IPS DF 4.7 (cell line): ENCODE data around the gene TIGD1.

Source experiments
- DNase-seq: peaks from one replicate; pipeline ENCODE4 v3.0.0-alpha.2; 2013; ENCODE audit warnings: low spot score; ENCODE audit errors: extremely low read depth

Gene TIGD1

DNA sequence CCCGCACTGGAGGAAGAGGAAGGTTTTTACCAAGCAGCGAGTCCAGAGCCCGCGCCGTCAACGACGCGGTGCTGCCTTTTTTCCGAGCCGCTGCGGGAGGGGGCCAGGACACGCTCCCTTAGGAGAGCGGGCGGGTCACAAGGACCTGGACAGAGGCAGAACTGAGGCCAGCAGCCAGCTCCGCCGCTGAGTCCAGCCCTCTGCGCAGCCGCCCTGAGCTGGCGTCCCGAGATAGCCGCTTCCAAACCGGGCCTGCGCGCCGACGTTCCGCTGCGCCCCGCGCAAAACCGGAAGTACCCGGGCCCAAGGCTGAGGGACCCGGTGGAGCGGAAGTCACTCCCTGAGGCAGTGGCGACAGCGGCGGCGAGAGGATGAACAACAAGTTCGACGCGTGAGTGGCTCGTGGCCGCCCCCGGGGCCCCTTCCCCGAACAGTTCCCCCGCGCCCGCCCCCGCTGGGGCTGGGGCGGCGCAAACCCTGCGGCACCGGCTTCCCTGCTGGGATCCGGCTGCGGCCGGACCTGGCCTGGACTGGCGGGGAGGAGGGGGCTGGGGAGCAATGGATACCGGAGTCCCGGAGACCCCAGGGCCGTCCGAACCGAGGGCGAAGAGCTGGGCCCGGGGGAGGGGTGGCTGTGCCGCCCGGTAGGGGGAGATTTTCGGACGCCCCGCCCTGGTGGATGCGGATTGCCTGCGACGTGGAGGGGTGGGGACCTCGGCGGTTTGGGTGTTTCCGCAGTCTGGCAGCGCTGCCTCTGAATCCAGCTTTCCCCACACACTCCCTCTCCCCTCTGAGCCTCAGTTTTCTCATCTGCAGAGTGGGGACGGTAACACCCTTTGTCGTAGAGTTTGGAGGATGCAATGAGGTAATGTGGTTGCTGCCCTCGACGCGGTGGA, at the start of gene TIGD1, which contains the start of gene EIF4E2:
TSS of gene TIGD1 (minus strand) at position 204 of the 896 bp plus-strand sequence. CDS start 675 bp downstream, outside the sequence.
TSS of gene EIF4E2 (plus strand) at position 336 of the 896 bp plus-strand sequence. CDS start at position 372, 36 bp downstream.
- DNase-seq, result peak; percentile 33

- DNase-seq, result no peak
Observed at GRCh38 chr2:232598293-232598692, 47.9 kb upstream of the TIGD1 start.

DNA sequence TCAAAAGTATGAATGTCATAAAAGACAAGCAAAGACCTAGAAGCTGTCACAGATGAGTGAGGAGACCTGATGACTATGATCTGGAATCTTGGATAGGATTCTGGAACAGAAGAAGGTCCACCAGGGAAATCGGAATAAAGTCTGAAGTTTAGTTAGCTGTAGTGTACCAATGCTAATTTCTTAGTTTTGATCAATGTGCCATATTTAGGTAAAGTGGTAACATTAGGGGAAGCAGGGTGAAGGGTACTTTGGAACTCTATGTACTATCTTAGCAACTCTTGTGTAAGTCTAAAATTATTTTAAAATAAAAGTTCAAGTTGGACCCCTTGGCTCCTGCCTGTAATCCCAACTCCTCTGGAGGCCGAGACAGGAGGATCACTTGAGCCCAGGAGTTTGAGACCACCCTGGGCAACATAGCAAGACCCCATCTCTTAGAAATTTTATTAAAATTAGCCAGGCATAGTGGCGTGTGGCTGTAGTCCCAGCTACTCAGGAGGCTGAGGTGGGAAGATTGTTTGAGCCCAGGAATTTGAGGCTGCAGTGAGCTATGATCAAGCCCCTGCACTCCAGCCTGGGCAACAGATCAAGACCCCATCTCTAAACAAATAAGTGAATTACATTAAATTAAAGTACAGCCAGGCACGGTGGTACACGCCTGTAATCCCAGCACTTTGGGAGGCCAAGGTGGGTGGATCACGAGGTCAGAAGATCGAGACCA, 47.2 kb upstream of the TIGD1 start:
- no peak for DNase-seq

- no peak for DNase-seq
Observed at GRCh38 chr2:232593982-232594381, 43.6 kb upstream of the TIGD1 start.

- DNase-seq, result no peak
Observed at GRCh38 chr2:232592772-232593395, 42.5 kb upstream of the TIGD1 start.

GRCh38 chr2:232588680-232589585, 38.6 kb upstream of the TIGD1 start:
- no peak for DNase-seq

- no peak for DNase-seq
Observed at GRCh38 chr2:232588031-232588430, 37.7 kb upstream of the TIGD1 start.

GRCh38 chr2:232587512-232587911, 37.2 kb upstream of the TIGD1 start:
- no peak for DNase-seq

DNA sequence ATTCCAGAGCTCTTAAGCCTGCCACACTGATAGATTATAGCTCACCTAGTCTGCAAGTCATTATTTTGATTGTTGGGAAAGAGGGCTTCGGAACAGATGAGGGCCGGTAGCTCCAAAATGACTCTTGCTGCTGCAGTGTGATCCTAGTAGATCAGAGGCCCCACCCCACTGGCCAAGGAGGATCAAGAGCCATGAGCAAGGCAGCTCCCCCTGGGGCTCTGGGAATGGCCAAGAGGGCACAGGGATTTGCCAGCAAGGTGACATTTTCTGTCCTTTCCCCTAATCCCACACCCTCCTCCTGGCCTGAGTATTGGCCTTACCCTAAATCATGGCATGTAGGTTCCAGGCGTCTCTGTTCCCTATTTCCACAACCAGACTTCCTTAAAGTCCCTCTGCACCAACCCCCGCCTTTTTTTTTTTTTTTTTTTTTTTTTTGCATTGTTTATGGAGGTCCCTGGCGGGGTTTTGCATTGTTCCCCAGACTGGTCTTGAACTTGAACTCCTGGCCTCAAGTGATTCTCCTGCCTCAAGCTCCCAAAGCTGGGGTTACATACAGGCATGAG, 36.7 kb upstream of the TIGD1 start:
- DNase-seq, result no peak

DNA sequence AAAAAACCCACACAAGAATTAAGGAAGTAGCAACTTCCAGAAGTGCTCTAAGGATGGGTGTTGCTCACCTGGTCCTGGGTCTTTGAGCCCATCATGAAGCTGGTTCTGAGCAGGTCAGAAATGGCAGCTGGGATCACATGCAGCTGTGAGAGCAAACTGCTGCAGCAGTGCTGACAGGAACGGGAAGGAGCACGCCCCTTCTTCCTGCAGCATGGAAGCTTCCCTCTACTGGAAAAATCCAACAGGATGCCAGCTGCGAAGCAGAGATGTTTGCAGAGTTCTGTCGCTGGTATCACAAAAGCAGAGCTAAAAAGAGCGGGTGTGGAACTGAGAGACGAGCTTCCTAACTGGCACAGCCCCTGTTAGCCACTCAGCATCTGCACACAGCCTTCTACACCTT, 33.9 kb upstream of the TIGD1 start:
- no peak for DNase-seq

DNA sequence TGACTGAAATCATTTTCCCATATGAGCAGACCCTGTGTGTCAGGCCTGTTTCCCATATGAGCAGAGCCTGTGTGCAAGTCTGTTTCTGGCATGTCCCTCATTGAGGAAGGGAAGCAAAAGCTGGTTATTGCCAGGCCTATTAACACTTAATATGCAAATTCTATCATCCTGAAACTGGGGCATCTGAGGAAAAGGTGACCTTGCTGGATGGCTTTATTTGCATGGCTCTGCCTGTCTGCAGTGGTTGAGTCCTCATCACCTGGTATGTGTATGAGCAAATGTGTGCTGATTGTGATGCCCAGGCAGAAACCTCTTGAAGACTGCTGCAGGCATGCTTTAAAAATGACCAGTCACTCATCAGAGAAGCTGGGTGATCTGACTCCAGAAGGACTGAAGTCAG, 31.4 kb upstream of the TIGD1 start:
- no peak for DNase-seq

- DNase-seq, result no peak
Observed at GRCh38 chr2:232580648-232580981, 30.3 kb upstream of the TIGD1 start.

GRCh38 chr2:232578626-232579025, 28.3 kb upstream of the TIGD1 start:
- no peak for DNase-seq

DNA sequence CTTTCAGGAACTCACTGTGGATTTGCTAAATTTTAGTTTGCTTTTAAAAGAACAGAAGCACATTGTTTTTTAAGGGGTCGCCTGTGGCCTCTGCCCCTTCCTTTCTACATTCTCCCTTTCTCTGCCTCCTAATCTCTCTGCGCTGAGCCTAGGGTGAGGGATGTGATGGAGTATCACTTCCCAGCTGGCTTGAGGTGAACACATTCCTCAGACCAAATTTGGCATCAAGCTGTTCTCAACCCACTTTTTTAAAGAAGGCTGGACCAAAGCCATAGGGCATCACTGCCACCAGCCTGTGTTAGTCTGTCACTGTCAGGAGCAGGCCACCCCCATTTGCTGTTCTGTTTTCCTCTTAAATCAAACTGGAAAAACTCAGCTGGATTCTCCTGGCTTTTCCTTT, 27.5 kb upstream of the TIGD1 start:
- DNase-seq, result no peak

DNA sequence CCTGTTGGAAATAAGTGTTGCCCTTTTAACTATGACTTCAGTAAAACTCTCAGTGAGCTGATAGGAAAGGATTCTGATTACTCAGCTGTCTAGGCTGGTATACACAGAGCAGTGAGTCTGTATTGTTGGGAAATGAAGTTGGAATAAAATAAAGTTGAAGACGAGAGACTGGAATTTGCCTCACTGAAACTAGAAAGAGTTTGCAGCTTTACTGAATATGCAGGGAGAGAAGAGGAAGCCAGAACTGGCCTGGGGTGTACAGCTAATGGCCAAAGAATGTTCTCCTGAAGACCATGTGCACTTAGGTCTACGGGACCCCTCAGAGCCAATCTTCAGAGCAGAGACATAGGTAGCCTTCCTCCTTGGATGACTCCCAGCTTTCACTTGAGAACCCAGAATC, 26.6 kb upstream of the TIGD1 start:
- no peak for DNase-seq

- DNase-seq, result no peak
Observed at GRCh38 chr2:232575404-232575746, 25.0 kb upstream of the TIGD1 start.

- DNase-seq, result no peak
Observed at GRCh38 chr2:232574674-232575403, 24.5 kb upstream of the TIGD1 start.

DNA sequence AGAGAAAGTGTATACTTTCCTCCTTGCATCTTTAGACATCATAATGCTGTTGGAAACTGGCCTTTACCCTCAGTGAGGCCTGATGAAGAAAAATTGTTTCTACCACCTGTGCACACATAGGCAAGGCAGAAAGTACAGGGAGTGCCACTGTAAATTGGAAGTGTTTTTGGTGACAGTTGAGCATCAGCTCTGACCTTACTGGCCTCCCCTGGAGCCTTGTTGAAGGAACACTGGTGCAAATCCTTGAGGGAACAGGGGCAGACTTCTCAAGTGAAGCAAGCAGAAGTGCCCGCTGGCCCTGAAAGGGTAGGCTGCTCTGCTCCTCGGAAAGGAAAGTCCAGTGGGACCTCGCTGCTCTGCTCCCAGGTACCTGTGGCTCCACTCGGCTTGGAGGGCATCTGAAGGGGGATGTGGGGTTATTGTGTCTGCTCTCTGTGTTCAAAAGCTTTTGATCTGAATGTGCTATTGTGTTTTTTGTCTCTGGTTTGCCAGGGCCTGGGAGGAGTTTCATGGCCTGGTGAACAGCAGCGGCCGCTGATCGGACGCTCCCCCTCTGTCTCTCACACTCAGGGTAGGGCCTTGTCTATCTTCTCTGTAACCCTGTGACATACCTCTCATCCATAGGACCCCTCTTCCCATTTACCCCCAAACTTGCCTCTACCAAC, 23.5 kb upstream of the TIGD1 start:
- no peak for DNase-seq

GRCh38 chr2:232573042-232573441, 22.7 kb upstream of the TIGD1 start:
- DNase-seq, result no peak

GRCh38 chr2:232571026-232571474, 20.7 kb upstream of the TIGD1 start:
- DNase-seq, result no peak
